HepG2 (cell line): ENCODE measurements around the gene SLC4A5. TPM values are rescaled to one million over a fixed set of nuclear protein-coding genes. Genes with fewer than 3 reads are reported as not detected.

Experiments used
- ATAC-seq: fragments of 200-7000 bp; cut with Tn5 transposase; 3 replicates; pipeline ENCODE4 v1.9.1; 2020; ENCODE audit warnings: mild to moderate bottlenecking, moderate library complexity
- BruUV-seq: library from RNA; stranded (reverse); fragments of 400-500 nt; replicated peaks from 2 replicates; lab custom pipeline; 2021; lab: Mats Ljungman, UMichigan
- CTCF ChIA-PET: fragments of 300-600 bp; formaldehyde crosslinking; extraction: SDS; loops from one replicate; lab custom pipeline; 2021; ENCODE audit warnings: low total read pairs, inconsistent platforms, low intra/inter-chr PET ratio; lab: Yijun Ruan, JAX
- POLR2A ChIA-PET: fragments of 350-600 bp; sonication (Branson Sonifier 250); formaldehyde crosslinking; loops from one replicate; lab custom pipeline; 2020; ENCODE audit warnings: antibody characterized with exemption, inconsistent platforms; lab: Yijun Ruan, JAX
- DNase-seq: peaks from one replicate; pipeline ENCODE4 v3.0.0-alpha.2; 2015; ENCODE audit warnings: low spot score
- FAIRE-seq: peaks from 3 replicates; lab custom pipeline; 2011; peaks lifted over from hg19 to GRCh38; lab: Jason Lieb, UNC
- H2AFZ ChIP-seq: one replicate; pipeline ENCODE4 v1.6.1; 2011; ENCODE audit warnings: low read length, inconsistent platforms
- H3K27ac ChIP-seq: fragments of 300-600 bp; 3 replicates; pipeline ENCODE4 v1.8.0; 2011; ENCODE audit warnings: mixed run types, mild to moderate bottlenecking, mixed read lengths, low read length, inconsistent platforms; ENCODE audit not compliant: insufficient read depth; ENCODE audit errors: extremely low read length
- H3K27me3 ChIP-seq, 2 experiments: fragments of 200-600 bp in 1 of 2; 2 replicates in 1 of 2; 3 replicates in 1 of 2; pipeline versions ENCODE4 v1.6.0 to v1.8.0; 2011; ENCODE audit warnings: low read length in 2 of 2, mild to moderate bottlenecking in 2 of 2, moderate library complexity in 2 of 2, inconsistent platforms in 1 of 2; ENCODE audit not compliant: insufficient read depth in 2 of 2, control insufficient read depth in 1 of 2
- H3K36me3 ChIP-seq, 2 experiments: fragments of 200-600 bp in 1 of 2; replicated peaks in 1 of 2; 2 replicates in 1 of 2; 3 replicates in 1 of 2; pipeline versions ENCODE4 v1.5.1 to v1.8.0; 2011; ENCODE audit warnings: low read length in 2 of 2, inconsistent platforms in 1 of 2; ENCODE audit not compliant: insufficient read depth in 2 of 2, control insufficient read depth in 1 of 2
- H3K4me1 ChIP-seq: 2 replicates; pipeline ENCODE4 v1.5.1; 2012; ENCODE audit warnings: low read length, inconsistent platforms; ENCODE audit not compliant: insufficient read depth
- H3K4me2 ChIP-seq: 2 replicates; pipeline ENCODE4 v1.6.0; 2011; ENCODE audit warnings: low read depth, low read length, inconsistent platforms
- H3K4me3 ChIP-seq, 3 experiments: fragments of 200-600 bp in 1 of 3; sonication (generic), shearing (Covaris generic) in 1 of 3; replicated peaks in 1 of 3; 2 replicates each; pipeline ENCODE4 v1.5.1; 2011 to 2016; ENCODE audit warnings: low read length in 3 of 3, inconsistent platforms in 2 of 3, low read depth in 2 of 3, mild to moderate bottlenecking in 2 of 3, control low read depth in 1 of 3, mixed read lengths in 1 of 3; ENCODE audit not compliant: insufficient read depth in 1 of 3
- H3K79me2 ChIP-seq: one replicate; pipeline ENCODE4 v1.6.1; 2011; ENCODE audit warnings: low read length, inconsistent platforms; ENCODE audit not compliant: insufficient read depth
- H3K9ac ChIP-seq: 2 replicates; pipeline ENCODE4 v1.6.0; 2011; ENCODE audit warnings: mild to moderate bottlenecking, low read depth, low read length, inconsistent platforms; ENCODE audit not compliant: insufficient read depth
- H3K9me3 ChIP-seq: 2 replicates; pipeline ENCODE4 v1.5.1; 2012; ENCODE audit warnings: mild to moderate bottlenecking, low read length
- H4K20me1 ChIP-seq: 2 replicates; pipeline ENCODE4 v1.6.0; 2011; ENCODE audit warnings: inconsistent platforms, mild to moderate bottlenecking, low read length, moderate library complexity; ENCODE audit not compliant: insufficient read depth
- SIX1 ChIP-seq: sonication (generic); formaldehyde crosslinking; IDR thresholded peaks from 2 replicates; pipeline ENCODE4 v1.4.0; 2020; ENCODE audit warnings: missing genetic modification reagents, borderline replicate concordance
- ZNF33B ChIP-seq: sonication (generic); formaldehyde crosslinking; IDR thresholded peaks from 2 replicates; pipeline ENCODE4 v1.5.1; 2020; ENCODE audit warnings: mild to moderate bottlenecking, missing genetic modification reagents
- WGBS: methylation state at CpG from one replicate; pipeline ENCODE4 v1.1.6; 2017; ENCODE audit warnings: low lambda C conversion rate; 5-methylcytosine and 5-hydroxymethylcytosine counted together
- in situ Hi-C: cut with HindIII; loops from 2 replicates; pipeline ENCODE4 v1.10.0; 2017; ENCODE audit warnings: low pct_unique_long_range_greater_than_20kb; ENCODE audit not compliant: extremely low pct_ligation_motif_present
- intact Hi-C: fragments of 100-400 bp; cut with micrococcal nuclease; formaldehyde crosslinking; loops from one replicate; pipeline ENCODE4 v1.10.0; 2022; ENCODE audit not compliant: unreplicated experiment
- polyA plus RNA-seq, 8 experiments: library from polyadenylated mRNA; depleted of rRNA in 3 of 8; stranded (reverse) in 7 of 8; unstranded in 1 of 8; fragments of >200 nt; fragmentation: Illumina TruSeq in 4 of 8; extraction: Trizol in 4 of 8; gene quantifications; 2 replicates each; pipeline versions ENCODE4 v1.2.1 to v1.2.3, GENCODE V29; 2011 to 2016; ENCODE audit warnings: low read depth in 4 of 8, missing spikeins in 1 of 8, mixed read lengths in 1 of 8; ENCODE audit not compliant: insufficient read depth in 1 of 8
- total RNA-seq, 5 experiments: library from RNA; depleted of rRNA; stranded (reverse); fragments of >200 nt; fragmentation: Illumina TruSeq; extraction: Trizol; gene quantifications; 2 replicates each; pipeline ENCODE4 v1.2.3, GENCODE V29; 2016; ENCODE audit warnings: low read depth in 1 of 5
- TF ChIP-seq, protein P1 (sequence below): sonication (generic); formaldehyde crosslinking; IDR thresholded peaks from 2 replicates; pipeline ENCODE4 v1.5.1; 2020; ENCODE audit warnings: mild to moderate bottlenecking, missing genetic modification reagents

SLC4A5 gene
- total and polyA plus RNA-seq, 2 of the 13 experiments (the other 11 are each of a cell fraction or from before 2014, with no cell fraction given) = 0.50 TPM; not detected in 1

DNA sequence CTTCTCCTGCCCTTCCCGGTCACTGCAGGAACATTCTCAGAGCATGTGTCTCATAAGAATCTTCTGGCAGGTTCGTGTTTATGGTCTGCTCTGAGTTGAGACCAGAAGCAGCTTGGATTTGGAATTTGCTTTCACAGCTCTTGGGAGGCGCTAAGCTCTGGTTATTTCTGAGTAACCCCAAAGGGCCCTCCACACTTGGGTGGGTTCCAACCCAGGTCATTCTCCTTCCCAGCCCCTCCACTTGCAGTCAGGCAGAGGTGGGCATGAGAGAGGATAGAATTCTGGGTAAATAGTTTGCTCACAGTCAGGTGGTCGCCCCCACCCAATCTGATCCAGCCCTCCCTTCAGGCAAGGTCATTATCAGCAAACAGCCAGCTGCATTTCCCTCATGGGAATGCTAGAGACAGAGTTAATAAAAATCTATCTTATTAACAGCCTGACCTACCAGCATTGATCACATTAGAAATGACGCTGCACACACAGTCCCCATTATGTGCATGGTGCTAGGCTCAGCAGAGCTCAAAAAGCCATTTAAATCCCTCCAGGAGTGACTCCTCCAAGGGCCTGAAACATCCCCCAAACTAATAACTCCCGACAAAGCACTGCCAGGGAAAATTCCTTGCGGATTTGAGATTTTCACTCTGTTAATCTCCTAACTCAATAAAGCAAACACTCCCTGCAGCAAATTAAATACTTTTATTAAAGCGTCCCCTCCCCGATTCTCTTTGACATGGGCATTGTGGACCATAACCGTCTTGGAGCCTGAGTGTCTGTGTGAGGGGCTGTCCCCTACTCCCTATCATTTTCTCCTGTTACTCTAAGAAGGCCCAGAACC lies 61.9 kb downstream of the SLC4A5 start (continued):
- TF ChIP-seq, protein P1, sequence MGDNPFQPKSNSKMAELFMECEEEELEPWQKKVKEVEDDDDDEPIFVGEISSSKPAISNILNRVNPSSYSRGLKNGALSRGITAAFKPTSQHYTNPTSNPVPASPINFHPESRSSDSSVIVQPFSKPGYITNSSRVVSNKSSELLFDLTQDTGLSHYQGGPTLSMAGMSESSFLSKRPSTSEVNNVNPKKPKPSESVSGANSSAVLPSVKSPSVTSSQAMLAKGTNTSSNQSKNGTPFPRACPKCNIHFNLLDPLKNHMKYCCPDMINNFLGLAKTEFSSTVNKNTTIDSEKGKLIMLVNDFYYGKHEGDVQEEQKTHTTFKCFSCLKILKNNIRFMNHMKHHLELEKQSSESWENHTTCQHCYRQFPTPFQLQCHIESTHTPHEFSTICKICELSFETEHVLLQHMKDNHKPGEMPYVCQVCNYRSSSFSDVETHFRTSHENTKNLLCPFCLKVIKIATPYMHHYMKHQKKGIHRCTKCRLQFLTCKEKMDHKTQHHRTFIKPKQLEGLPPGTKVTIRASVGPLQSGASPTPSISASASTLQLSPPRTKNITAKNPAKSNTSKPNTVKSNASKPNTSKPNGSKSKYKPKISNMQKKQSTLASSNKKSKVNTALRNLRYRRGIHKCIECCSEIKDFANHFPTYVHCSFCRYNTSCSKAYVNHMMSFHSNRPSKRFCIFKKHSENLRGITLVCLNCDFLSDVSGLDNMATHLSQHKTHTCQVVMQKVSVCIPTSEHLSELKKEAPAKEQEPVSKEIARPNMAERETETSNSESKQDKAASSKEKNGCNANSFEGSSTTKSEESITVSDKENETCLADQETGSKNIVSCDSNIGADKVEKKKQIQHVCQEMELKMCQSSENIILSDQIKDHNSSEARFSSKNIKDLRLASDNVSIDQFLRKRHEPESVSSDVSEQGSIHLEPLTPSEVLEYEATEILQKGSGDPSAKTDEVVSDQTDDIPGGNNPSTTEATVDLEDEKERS = no peak

DNA sequence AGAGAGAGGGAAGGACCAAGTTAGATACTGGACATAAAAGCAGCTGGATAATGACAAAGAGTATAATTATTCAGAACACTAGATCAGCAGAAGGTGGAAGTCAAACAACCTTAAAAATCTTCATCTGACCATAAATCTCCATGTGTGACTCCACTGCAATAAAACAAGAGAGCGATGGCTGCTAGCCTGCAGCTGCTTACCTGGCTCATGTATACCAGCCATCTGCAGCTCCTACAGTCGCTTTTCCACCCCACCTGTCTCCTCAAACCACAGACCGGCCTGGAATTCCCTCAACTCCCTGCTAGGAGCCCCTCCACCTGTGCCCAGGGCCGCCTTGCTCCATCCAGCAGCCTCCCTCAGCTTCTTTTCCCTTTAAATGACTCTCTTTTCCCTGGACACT lies 64.5 kb downstream of the SLC4A5 start:
- TF ChIP-seq ZNF33B (CRISPR knock-in tag) (no peak), SIX1 (CRISPR knock-in tag) (no peak)
- 39% methylated on average over 4 of the region's 4 CpGs for WGBS
- Histone ChIP-seq H3K36me3 (no peaks in the 10 kb centered on the region), H3K4me3 (no peak overlapping the region), H3K27ac (no peak overlapping the region), H3K79me2 (no peaks in the 10 kb centered on the region), H3K9ac (no peak overlapping the region), H4K20me1 (no peaks in the 10 kb centered on the region), H3K4me1 (no peaks in the 10 kb centered on the region), H3K27me3 (peaks cover 2 to 21% of the 10 kb centered on the region in 2 experiments; a peak in 2 of 5 replicates), H2AFZ (no peak overlapping the region), H3K4me2 (no peak overlapping the region), H3K9me3 (no peaks in the 10 kb centered on the region)
- no peak for DNase-seq
- no peak for FAIRE-seq
- ATAC-seq = no peak
- intact Hi-C loops (no loop called here), in situ Hi-C loops (no loop called here)
- BruUV-seq = no TSS peak
- ChIA-PET POLR2A (no interaction called here), CTCF (no interaction called here)
